HG02678 (cell line): Measurements from ENCODE around the gene OR10H5.
"Not testable (repeated sequence)": the region's sequence is repeated elsewhere in the genome, so short reads cannot be mapped to it uniquely, and the experiment has no call there.

Source experiments
- ATAC-seq: cut with Tn5 transposase; IDR thresholded peaks from one replicate; pipeline ENCODE4 v1.9.1; 2021; ENCODE audit warnings: mild to moderate bottlenecking, moderate library complexity; ENCODE audit not compliant: unreplicated experiment

Gene OR10H5

DNA sequence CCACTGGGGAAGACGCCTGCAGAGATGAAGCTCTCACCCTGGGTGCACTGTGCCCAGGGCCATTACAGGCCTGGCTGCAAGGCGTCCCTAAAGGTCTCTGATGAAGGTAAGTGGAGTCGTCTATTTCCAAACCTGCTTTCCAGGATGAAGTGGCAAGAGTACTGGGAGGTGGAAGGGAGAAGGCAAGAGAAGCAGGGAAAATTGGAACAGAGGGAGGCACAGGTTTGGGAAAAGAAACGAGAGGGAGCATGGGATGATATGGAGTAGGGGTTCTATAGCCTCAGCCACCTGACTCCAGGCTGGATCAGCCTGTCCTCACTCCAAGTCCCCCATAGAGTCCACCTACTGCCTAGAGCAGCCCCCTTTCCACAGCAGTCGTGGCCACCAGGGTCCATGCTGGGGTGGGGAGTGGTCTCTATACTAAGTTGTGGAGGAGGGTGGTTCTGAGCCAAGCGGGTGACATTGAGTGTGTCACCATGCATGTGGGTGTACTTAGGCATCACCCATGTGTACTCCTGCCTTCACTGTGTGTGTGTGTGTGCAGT, at the start of gene OR10H5:
TSS of gene OR10H5 (plus strand) at position 51 of the 545 bp plus-strand sequence. CDS start 6,388 bp downstream, outside the sequence.
- ATAC-seq, result no peak

- no peak for ATAC-seq
These were observed 49.7 kb upstream of the OR10H5 start, which contains the start of gene OR10H3 for GRCh38 chr19:15737722-15738121. Gene OR10H3 (plus strand): TSS chr19:15737985. CDS start chr19:15741393, 3,408 bp downstream.

DNA sequence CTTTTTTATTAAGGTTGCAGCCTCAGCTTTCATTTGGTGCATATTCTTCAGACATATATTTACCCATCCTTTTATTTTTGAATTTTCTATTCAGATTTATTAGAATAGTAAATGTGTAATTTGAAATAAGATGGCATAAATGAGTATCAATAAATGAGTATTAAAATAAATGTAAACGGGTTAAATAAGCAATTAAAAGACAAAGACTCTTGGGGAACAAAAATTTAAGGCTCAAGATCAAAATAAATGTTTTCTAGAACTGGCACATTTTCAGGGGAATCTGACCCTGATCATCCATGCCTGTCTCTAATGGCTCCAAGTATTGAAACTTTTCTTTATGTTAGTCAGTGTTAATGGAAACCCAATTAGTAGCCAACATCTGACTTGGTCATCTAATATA, 46.7 kb upstream of the OR10H5 start:
- no peak for ATAC-seq

- no peak for ATAC-seq
These were observed 39.2 kb upstream of the OR10H5 start for GRCh38 chr19:15748239-15748638.

- no peak for ATAC-seq
These were observed 29.1 kb upstream of the OR10H5 start for GRCh38 chr19:15758379-15758778.

GRCh38 chr19:15759962-15760565, 27.4 kb upstream of the OR10H5 start:
- ATAC-seq, result no peak

GRCh38 chr19:15769586-15769985, 17.9 kb upstream of the OR10H5 start:
- no peak for ATAC-seq

DNA sequence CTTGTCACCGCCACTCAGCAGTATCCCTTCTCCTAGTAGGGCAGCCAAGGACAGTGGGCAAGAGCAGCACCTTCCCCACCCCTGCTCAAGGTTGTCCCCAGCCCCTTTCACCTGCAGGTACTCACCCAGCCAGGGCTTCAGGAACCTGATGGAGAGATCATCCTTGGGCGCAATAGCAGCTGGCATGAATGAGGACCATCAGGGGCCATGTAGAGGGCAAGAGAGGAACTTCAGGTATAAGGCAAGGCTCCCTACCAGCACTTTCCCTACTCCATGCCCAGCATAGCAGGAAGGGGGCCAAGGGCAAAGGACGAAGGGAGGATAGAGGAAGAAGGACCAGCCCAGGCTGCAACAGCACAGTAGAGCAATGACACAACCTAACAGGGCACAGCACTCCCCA, 13.3 kb upstream of the OR10H5 start:
- ATAC-seq, result not testable (repeated sequence)

DNA sequence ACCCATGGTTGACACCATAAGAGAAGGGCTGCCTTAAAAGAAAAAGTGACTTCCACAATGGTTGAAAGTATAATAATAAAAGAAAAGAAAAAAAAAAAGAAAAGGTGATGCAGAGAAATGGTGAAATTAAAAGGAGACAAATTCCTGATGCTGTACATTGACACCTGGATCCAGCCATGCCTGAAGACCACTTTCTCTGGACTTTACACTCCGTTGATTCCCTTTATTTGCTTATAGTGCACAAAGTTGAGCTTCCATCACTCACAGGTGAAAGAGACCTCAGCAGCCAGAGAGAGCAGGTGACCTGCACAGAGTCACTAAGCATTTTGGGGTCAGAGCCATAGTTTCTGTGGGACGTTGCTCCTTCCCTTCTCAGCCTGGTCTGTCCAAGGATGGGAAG, 12.2 kb upstream of the OR10H5 start:
- ATAC-seq, result no peak

GRCh38 chr19:15776264-15776663, 11.2 kb upstream of the OR10H5 start:
- ATAC-seq, result no peak

- ATAC-seq, result no peak
These were observed 10.2 kb upstream of the OR10H5 start for GRCh38 chr19:15776991-15777970.

DNA sequence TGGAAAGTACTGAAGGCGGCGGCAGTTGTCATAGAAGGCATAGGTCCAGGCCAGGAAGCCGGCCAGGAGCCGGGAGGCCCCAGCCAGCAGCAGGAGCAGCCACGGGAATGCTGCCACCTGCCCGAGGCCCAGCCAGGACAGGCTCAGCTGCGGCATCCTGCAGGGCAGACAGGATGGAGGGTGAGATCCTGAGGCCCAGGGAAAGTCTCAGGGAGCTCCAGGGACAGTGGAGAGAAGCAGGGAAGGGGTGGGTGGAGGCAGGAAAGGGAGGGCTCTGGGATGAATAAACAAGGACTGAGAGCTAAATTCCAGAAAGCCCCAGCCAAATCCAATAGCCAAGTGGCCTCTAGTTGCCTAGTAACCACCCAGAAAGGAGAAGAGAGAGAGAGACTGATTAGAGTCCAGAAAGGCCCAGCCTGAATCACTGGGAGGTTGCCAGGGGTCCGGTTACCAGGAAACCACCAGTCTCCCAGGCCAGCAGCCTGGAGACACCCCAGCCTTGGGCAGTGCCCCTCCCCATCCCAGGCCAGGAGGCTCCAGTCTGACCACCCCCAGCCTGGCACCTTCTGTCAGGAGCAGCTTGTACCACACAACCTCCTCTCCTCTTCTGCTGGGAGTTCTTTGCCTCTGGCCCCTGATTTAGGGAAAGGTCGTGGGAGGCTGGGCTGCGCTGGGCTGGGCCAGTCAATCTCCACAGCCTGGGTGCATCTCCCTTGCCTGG, 7.5 kb upstream of the OR10H5 start:
- no peak for ATAC-seq

DNA sequence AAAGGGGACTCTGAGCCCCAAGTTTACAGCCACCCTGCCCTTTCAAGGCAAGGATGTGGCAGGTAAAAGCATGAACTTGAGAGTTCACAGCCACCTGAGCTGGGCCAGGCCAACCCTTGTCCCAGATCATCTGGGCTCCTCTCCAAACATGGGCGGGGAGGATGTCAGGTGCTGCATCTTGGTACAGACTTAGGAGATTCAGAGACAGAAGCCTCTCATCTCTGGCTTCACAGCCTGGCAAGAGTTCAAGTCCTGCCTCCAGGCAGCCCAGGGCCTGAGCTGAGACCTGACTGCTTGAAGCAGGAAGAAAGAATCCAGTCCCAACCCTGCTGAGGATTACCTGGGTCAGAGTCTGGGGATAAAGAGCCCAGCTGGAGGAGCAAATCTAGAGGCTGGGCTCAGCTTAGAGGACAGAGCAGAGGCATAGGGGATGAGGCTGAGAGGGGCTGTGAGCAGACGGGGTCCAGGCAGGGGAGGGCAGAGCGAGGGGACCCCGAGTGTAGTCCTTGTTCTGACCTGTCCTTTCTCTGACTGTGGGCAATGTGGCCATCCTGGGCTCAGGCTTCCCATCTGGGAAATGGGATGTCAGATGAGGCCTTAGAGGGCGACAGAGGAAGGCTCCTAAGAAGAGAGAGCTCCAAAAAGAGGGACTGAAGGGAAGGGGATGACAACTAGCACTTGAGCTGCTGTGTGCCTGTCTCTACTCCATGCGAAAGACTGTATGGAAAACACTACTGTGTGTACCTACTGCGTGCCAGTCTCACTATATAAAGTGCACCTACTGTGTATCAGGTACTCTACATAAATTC, 6.6 kb upstream of the OR10H5 start:
- ATAC-seq, result no peak

GRCh38 chr19:15781661-15782060, 5.8 kb upstream of the OR10H5 start:
- no peak for ATAC-seq

GRCh38 chr19:15782211-15782610, 5.2 kb upstream of the OR10H5 start:
- ATAC-seq, result no peak

GRCh38 chr19:15782896-15783295, 4.6 kb upstream of the OR10H5 start:
- ATAC-seq, result not testable (repeated sequence)

DNA sequence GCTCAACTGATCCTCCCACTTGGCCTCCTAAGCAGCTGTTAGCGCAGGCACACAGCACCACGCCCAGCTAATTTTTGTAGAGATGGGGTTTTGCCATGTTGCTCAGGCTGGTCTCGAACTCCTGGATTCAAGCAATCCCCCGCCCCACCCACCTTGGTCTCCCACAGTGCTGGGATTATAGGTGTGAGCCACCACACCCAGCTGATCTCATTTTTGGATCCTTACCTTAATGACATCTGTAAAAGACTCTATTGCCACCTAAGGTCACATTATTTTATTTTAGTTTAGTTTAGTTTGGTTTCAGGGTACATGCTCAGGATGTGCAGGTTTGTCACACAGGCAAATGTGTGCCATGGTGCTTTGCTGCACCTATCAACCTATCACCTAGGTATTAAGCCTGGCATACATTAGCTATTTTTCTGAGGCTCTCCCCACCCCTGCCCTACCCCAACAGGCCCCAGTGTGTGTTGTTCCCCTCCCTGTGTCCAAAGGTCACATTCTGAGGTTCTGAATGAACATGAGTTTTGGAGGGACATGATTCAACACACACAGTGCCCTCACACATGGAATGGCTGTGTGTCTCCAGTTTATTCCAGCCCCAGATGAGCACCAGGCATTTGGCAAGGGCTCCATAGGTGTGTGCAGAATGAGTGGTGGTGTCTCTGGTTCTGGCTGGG, 1.3 kb downstream of the OR10H5 start:
- ATAC-seq, result no peak

DNA sequence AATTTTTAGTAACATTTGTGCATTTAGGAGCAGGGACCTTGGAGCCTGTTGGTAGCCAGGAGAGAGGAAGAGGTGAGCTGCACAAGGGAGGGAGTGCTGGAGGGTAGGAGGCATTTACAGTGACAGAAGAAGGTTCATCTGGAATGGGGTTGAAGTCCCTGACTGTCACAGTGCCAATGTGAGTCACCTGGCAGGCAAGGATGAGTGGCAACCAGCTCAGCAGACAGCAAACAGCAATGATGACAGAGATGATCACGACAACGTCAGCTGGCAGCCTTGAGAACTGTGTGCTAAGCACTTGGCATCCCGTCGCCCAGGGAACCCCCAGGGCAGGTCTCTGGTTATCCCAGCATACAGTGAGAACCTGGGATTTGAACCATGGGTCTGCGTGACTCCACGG, 2.6 kb downstream of the OR10H5 start:
- ATAC-seq, result no peak

DNA sequence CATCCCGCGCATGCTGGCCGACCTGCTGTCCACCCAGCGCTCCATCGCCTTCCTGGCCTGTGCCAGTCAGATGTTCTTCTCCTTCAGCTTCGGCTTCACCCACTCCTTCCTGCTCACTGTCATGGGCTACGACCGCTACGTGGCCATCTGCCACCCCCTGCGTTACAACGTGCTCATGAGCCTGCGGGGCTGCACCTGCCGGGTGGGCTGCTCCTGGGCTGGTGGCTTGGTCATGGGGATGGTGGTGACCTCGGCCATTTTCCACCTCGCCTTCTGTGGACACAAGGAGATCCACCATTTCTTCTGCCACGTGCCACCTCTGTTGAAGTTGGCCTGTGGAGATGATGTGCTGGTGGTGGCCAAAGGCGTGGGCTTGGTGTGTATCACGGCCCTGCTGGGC, 6.8 kb downstream of the OR10H5 start:
- ATAC-seq, result not testable (repeated sequence)

- no peak for ATAC-seq
These were observed 22.9 kb downstream of the OR10H5 start for GRCh38 chr19:15810335-15810734.
